Duodenal mucosa (tissue), 2 donors: ENCODE measurements around the gene SLFN11.
A peak's percentile ranks its signal among the peaks of the same experiment; 100 is the strongest.

ENCODE experiments used
- H3K27ac ChIP-seq: one replicate; pipeline ENCODE4 v1.7.0; 2013; ENCODE audit warnings: low read depth, low read length
- H3K27me3 ChIP-seq, 2 donors: one replicate each; pipeline ENCODE4 v1.7.0; 2013; ENCODE audit warnings: low read length in 2 of 2, control low read depth in 1 of 2; ENCODE audit not compliant: insufficient read depth in 2 of 2, control insufficient read depth in 1 of 2
- H3K36me3 ChIP-seq, 2 donors: one replicate each; pipeline ENCODE4 v1.7.0; 2013; ENCODE audit warnings: low read length in 2 of 2, control low read depth in 1 of 2; ENCODE audit not compliant: insufficient read depth in 2 of 2, control insufficient read depth in 1 of 2
- H3K4me1 ChIP-seq, 2 donors: one replicate each; pipeline ENCODE4 v1.7.0; 2013; ENCODE audit warnings: low read length in 2 of 2, control low read depth in 1 of 2; ENCODE audit not compliant: insufficient read depth in 2 of 2, control insufficient read depth in 1 of 2
- H3K4me3 ChIP-seq, 2 donors: one replicate each; pipeline ENCODE4 v1.7.0; 2013; ENCODE audit warnings: low read length in 2 of 2, low read depth in 1 of 2
- H3K9ac ChIP-seq, 2 donors: one replicate each; pipeline ENCODE4 v1.7.0; 2013; ENCODE audit warnings: low read length in 2 of 2, low read depth in 1 of 2
- H3K9me3 ChIP-seq, 2 donors: one replicate each; pipeline ENCODE4 v1.7.0; 2013; ENCODE audit warnings: low read length in 2 of 2, control low read depth in 1 of 2; ENCODE audit not compliant: control insufficient read depth in 1 of 2

SLFN11 gene

DNA sequence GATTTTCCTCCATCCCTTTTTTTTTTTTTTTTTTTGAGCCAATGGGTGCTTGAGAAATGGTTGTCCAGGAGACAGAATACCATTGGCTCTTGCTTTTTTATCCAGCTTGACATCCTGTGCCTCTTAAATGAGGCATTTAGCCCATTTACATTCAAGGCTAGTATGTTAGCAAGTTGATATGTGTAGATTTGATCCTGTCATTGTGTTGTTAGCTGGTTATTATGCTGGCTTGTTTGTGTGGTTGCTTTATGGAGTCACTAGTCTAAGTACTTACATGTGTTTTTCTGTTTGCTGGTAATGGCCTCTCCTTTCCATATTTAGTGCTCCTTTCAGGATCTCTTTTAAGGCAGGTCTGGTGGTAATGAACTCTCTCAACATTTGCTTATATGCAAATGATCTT, 14.1 kb upstream of the SLFN11 start:
- Histone ChIP-seq H3K27me3 (no peaks in the 10 kb centered on the region), H3K27ac (no peak overlapping the region)

GRCh38 chr17:35377706-35378105, 4.3 kb upstream of the SLFN11 start:
- H3K9me3 ChIP-seq = no peaks in the 10 kb centered on the region
- no peak overlapping the region for H3K9ac ChIP-seq
- H3K27ac ChIP-seq = no peak overlapping the region
- no peaks in the 10 kb centered on the region for H3K36me3 ChIP-seq
- no peaks in the 10 kb centered on the region for H3K4me1 ChIP-seq
- peaks cover 12 to 17% of the 10 kb centered on the region in 2 donors for H3K27me3 ChIP-seq
- H3K4me3 ChIP-seq = no peak overlapping the region

More for the DNA sequence above, 14.1 kb upstream of the SLFN11 start:
- no peaks in the 10 kb centered on the region for H3K36me3 ChIP-seq
- no peaks in the 10 kb centered on the region for H3K9me3 ChIP-seq
- H3K4me1 ChIP-seq = no peaks in the 10 kb centered on the region
- no peak overlapping the region for H3K9ac ChIP-seq
- H3K4me3 ChIP-seq = no peak overlapping the region

DNA sequence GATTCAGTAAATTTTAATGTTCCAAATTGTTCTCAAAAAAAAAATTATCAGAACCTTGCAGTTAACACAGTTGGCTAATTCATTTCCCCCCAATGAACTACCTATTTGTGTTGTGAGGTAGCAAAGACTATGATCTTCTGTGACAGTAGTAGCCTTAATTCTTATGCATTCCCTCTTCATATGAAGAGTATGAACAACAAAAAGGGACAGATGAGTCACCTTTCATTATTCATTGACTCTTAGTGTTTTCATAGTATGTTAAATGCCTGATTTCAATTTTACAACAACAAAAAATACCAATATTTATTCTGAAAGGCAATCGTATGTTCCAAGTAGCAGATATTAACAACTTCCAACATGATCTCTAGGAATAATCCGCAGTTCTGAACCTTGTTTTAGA, 3.6 kb upstream of the SLFN11 start:
- peaks cover 12 to 17% of the 10 kb centered on the region in 2 donors for H3K27me3 ChIP-seq
- no peak overlapping the region for H3K4me3 ChIP-seq
- no peak overlapping the region for H3K27ac ChIP-seq
- no peaks in the 10 kb centered on the region for H3K9me3 ChIP-seq
- no peaks in the 10 kb centered on the region for H3K36me3 ChIP-seq
- H3K4me1 ChIP-seq = no peaks in the 10 kb centered on the region
- no peak overlapping the region for H3K9ac ChIP-seq

GRCh38 chr17:35376245-35376644, 2.8 kb upstream of the SLFN11 start:
- H3K4me1 ChIP-seq = no peaks in the 10 kb centered on the region
- H3K27me3 ChIP-seq = peaks cover 12 to 17% of the 10 kb centered on the region in 2 donors
- no peak overlapping the region for H3K27ac ChIP-seq
- no peaks in the 10 kb centered on the region for H3K36me3 ChIP-seq
- H3K9ac ChIP-seq = no peak overlapping the region
- H3K4me3 ChIP-seq = no peak overlapping the region
- no peaks in the 10 kb centered on the region for H3K9me3 ChIP-seq

GRCh38 chr17:35374766-35375344, 1.4 kb upstream of the SLFN11 start:
- H3K4me3 ChIP-seq = peak overlapping the region; percentile 75 to 82
- no peaks in the 10 kb centered on the region for H3K4me1 ChIP-seq
- peaks cover 0 to 5% of the 10 kb centered on the region in 2 donors for H3K9me3 ChIP-seq
- peaks cover 12 to 17% of the 10 kb centered on the region in 2 donors for H3K27me3 ChIP-seq
- peak overlapping the region; percentile 78 to 86 for H3K9ac ChIP-seq
- peak overlapping the region; percentile 83 for H3K27ac ChIP-seq
- no peaks in the 10 kb centered on the region for H3K36me3 ChIP-seq

GRCh38 chr17:35373984-35374765, 754 bp upstream of the SLFN11 start:
- Histone ChIP-seq H3K9me3 (peaks cover 0 to 6% of the 10 kb centered on the region in 2 donors), H3K9ac (peak overlapping the region; percentile 78 to 86), H3K36me3 (no peaks in the 10 kb centered on the region), H3K4me1 (no peaks in the 10 kb centered on the region), H3K4me3 (peak overlapping the region; percentile 75 to 82), H3K27me3 (peaks cover 12 to 17% of the 10 kb centered on the region in 2 donors), H3K27ac (peak overlapping the region; percentile 83)

- Histone ChIP-seq H3K9me3 (peaks cover 0 to 6% of the 10 kb centered on the region in 2 donors), H3K4me3 (peak overlapping the region; percentile 75 to 82), H3K27ac (peak overlapping the region; percentile 83), H3K9ac (peak overlapping the region; percentile 78 to 86), H3K36me3 (no peaks in the 10 kb centered on the region), H3K4me1 (peaks cover 0 to 7% of the 10 kb centered on the region in 2 donors), H3K27me3 (peaks cover 12 to 17% of the 10 kb centered on the region in 2 donors)
Measured at GRCh38 chr17:35372846-35373533, 431 bp downstream of the SLFN11 start.

DNA sequence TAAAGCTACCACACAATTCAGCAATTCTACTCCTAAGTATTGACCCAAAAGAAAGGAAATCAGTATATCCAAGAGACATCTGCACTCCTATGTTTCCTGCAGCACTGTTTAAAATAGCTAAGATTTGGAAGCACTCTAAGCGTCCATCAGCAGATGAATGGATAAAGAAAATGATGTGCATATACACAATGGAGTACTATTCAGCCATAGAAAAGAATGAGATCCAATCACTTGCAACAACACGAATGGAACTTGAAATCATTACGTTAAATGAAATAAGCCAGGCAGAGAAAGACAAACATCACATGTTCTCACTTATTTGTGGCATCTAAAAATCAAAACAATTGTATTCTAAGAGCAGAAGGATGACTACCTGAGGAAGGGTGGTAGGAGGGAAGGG, 1.5 kb downstream of the SLFN11 start:
- Histone ChIP-seq H3K4me3 (no peak overlapping the region), H3K36me3 (no peaks in the 10 kb centered on the region), H3K4me1 (peaks cover 0 to 7% of the 10 kb centered on the region in 2 donors), H3K9ac (no peak overlapping the region), H3K9me3 (peaks cover 0 to 6% of the 10 kb centered on the region in 2 donors), H3K27ac (no peak overlapping the region), H3K27me3 (peaks cover 12 to 17% of the 10 kb centered on the region in 2 donors)

GRCh38 chr17:35368081-35368830, 5.2 kb downstream of the SLFN11 start:
- no peak overlapping the region for H3K27ac ChIP-seq
- H3K4me3 ChIP-seq = peak overlapping the region in 1 of 2 donors; percentile 18
- no peaks in the 10 kb centered on the region for H3K27me3 ChIP-seq

More at GRCh38 chr17:35368081-35368830, 5.2 kb downstream of the SLFN11 start:
- peaks cover 0 to 7% of the 10 kb centered on the region in 2 donors for H3K4me1 ChIP-seq
- peaks cover 0 to 6% of the 10 kb centered on the region in 2 donors for H3K9me3 ChIP-seq
- H3K36me3 ChIP-seq = peaks cover 0 to 3% of the 10 kb centered on the region in 2 donors
- no peak overlapping the region for H3K9ac ChIP-seq
